Measurements from ENCODE around the gene HGF. TPM values are rescaled to one million over a fixed set of nuclear protein-coding genes. Genes with fewer than 3 reads are reported as not detected.

Gene HGF
- 121 and 211 TPM in 2 replicates for total RNA-seq

GRCh38 chr7:81769891-81770727 is at the start of gene HGF:
HGF (minus strand) TSS chr7:81770047; CDS start chr7:81769971, 76 bp downstream.

